ENCODE measurements around the gene SART1. TPM values are rescaled to one million over a fixed set of nuclear protein-coding genes. Genes with fewer than 3 reads are reported as not detected.
"Not testable (repeated sequence)": the region's sequence is repeated elsewhere in the genome, so short reads cannot be mapped to it uniquely, and the experiment has no call there.

The SART1 gene
- polyA plus RNA-seq, 12 donors = 30.3 to 66.7 (median 32.6) TPM; not detected in 1

GRCh38 chr11:66014804-66015453 lies 53.4 kb downstream of the SART1 start:
- no peak for DNase-seq

- no peak for DNase-seq
These were observed 53.9 kb downstream of the SART1 start for GRCh38 chr11:66015454-66015881.

- no peak for DNase-seq
These were observed 54.6 kb downstream of the SART1 start for GRCh38 chr11:66015936-66016792.

GRCh38 chr11:66016793-66017177 lies 55.3 kb downstream of the SART1 start:
- DNase-seq = no peak

- no peak for DNase-seq
These were observed 55.8 kb downstream of the SART1 start for GRCh38 chr11:66017321-66017720.

- DNase-seq = no peak
These were observed 58.7 kb downstream of the SART1 start for GRCh38 chr11:66020212-66020611.

GRCh38 chr11:66020618-66021357 lies 59.3 kb downstream of the SART1 start:
- DNase-seq = no peak

GRCh38 chr11:66022401-66023185 lies 61.1 kb downstream of the SART1 start:
- peak; percentile 61 for DNase-seq

GRCh38 chr11:66023186-66023440 lies 61.6 kb downstream of the SART1 start:
- not testable (repeated sequence) for DNase-seq

GRCh38 chr11:66026017-66026529 lies 64.5 kb downstream of the SART1 start, which contains the start of gene CATSPER1:
CATSPER1 (minus strand) TSS chr11:66026479; CDS start chr11:66026379, 100 bp downstream.
- no peak for DNase-seq

Other genes with a start within 250 kb of the SART1 start
- 10 to 100 TPM in 11 of 12 donors, not detected in 1; 28.8 to 51.0 (median 38.1) TPM for gene KAT5, start 249.5 kb upstream of the SART1 start, polyA plus RNA-seq (ENCODE audit: insufficient read length in 12 of 12)
- 10 to 100 TPM in 11 of 12 donors, not detected in 1; 18.3 to 35.0 (median 22.9) TPM for gene RNASEH2C, start 240.9 kb upstream of the SART1 start, polyA plus RNA-seq (ENCODE audit: insufficient read length in 12 of 12)
- gene AP5B1, start 180.8 kb upstream of the SART1 start, polyA plus RNA-seq (ENCODE audit: insufficient read length in 12 of 12) = 1 to 10 TPM in 11 of 12 donors, not detected in 1; 1.2 to 7.0 (median 1.8) TPM
- 1 to 10 TPM in 3 of 12 donors, under 1 TPM in 4, not detected in 5; 0.07 to 8.2 (median 0.44) TPM for gene OVOL1, start 174.7 kb upstream of the SART1 start, polyA plus RNA-seq (ENCODE audit: insufficient read length in 12 of 12)
- 1 to 10 TPM in 6 of 12 donors, under 1 TPM in 4, not detected in 2; 0.84 to 3.2 (median 1.2) TPM for gene SNX32, start 127.8 kb upstream of the SART1 start, polyA plus RNA-seq (ENCODE audit: insufficient read length in 12 of 12)
- 100 to 1,000 TPM in 11 of 12 donors, not detected in 1; 525 to 708 (median 574) TPM for gene CFL1, start 103.6 kb upstream of the SART1 start, polyA plus RNA-seq (ENCODE audit: insufficient read length in 12 of 12)
- gene MUS81, start 101.3 kb upstream of the SART1 start, polyA plus RNA-seq (ENCODE audit: insufficient read length in 12 of 12) = 10 to 100 TPM in 11 of 12 donors, not detected in 1; 35.4 to 63.0 (median 39.4) TPM
- gene EFEMP2, start 88.9 kb upstream of the SART1 start, polyA plus RNA-seq (ENCODE audit: insufficient read length in 12 of 12) = 100 to 1,000 TPM in 5 of 12 donors, 10 to 100 TPM in 6, not detected in 1; 72.0 to 155 (median 92.2) TPM
- gene CTSW, start 81.9 kb upstream of the SART1 start, polyA plus RNA-seq (ENCODE audit: insufficient read length in 12 of 12) = 1 to 10 TPM in 4 of 12 donors, under 1 TPM in 6, not detected in 2; 0.32 to 5.3 (median 0.78) TPM
- 10 to 100 TPM in 11 of 12 donors, not detected in 1; 51.1 to 68.4 (median 60.3) TPM for gene FIBP, start 73.3 kb upstream of the SART1 start, polyA plus RNA-seq (ENCODE audit: insufficient read length in 12 of 12)
- 10 to 100 TPM in 8 of 12 donors, 1 to 10 TPM in 3, not detected in 1; 9.0 to 38.8 (median 10.5) TPM for gene CCDC85B, start 71.1 kb upstream of the SART1 start, polyA plus RNA-seq (ENCODE audit: insufficient read length in 12 of 12)
- gene FOSL1, start 61.3 kb upstream of the SART1 start, polyA plus RNA-seq (ENCODE audit: insufficient read length in 12 of 12) = 1 to 10 TPM in 1 of 12 donors, under 1 TPM in 8, not detected in 3; 0.15 to 1.0 (median 0.24) TPM
- gene C11orf68, start 42.7 kb upstream of the SART1 start, polyA plus RNA-seq (ENCODE audit: insufficient read length in 12 of 12) = 10 to 100 TPM in 11 of 12 donors, not detected in 1; 26.1 to 37.7 (median 30.8) TPM
- 100 to 1,000 TPM in 1 of 12 donors, 10 to 100 TPM in 10, not detected in 1; 49.0 to 117 (median 65.8) TPM for gene DRAP1, start 42.3 kb upstream of the SART1 start, polyA plus RNA-seq (ENCODE audit: insufficient read length in 12 of 12)
- under 1 TPM in 5 of 12 donors, not detected in 7; 0.10 to 0.21 (median 0.12) TPM for gene TSGA10IP, start 16.3 kb upstream of the SART1 start, polyA plus RNA-seq (ENCODE audit: insufficient read length in 12 of 12)
- gene EIF1AD, start 40.4 kb downstream of the SART1 start, polyA plus RNA-seq (ENCODE audit: insufficient read length in 12 of 12) = 10 to 100 TPM in 11 of 12 donors, not detected in 1; 13.9 to 21.6 (median 20.3) TPM
- 100 to 1,000 TPM in 11 of 12 donors, not detected in 1; 207 to 438 (median 224) TPM for gene BANF1, start 40.8 kb downstream of the SART1 start, polyA plus RNA-seq (ENCODE audit: insufficient read length in 12 of 12)
- 1 to 10 TPM in 1 of 12 donors, under 1 TPM in 2, not detected in 9; 0.66 to 2.2 (median 0.88) TPM for gene CST6, start 50.3 kb downstream of the SART1 start, polyA plus RNA-seq (ENCODE audit: insufficient read length in 12 of 12)
- gene CATSPER1, start 64.7 kb downstream of the SART1 start, polyA plus RNA-seq (ENCODE audit: insufficient read length in 12 of 12) = under 1 TPM in 5 of 12 donors, not detected in 7; 0.08 to 0.57 (median 0.11) TPM
- gene GAL3ST3, start 87.4 kb downstream of the SART1 start, polyA plus RNA-seq (ENCODE audit: insufficient read length in 12 of 12) = 1 to 10 TPM in 1 of 12 donors, under 1 TPM in 8, not detected in 3; 0.24 to 1.1 (median 0.47) TPM
- gene SF3B2, start 90.6 kb downstream of the SART1 start, polyA plus RNA-seq (ENCODE audit: insufficient read length in 12 of 12) = 100 to 1,000 TPM in 11 of 12 donors, not detected in 1; 120 to 210 (median 134) TPM
- gene PACS1, start 108.5 kb downstream of the SART1 start, polyA plus RNA-seq (ENCODE audit: insufficient read length in 12 of 12) = 100 to 1,000 TPM in 1 of 12 donors, 10 to 100 TPM in 11; 29.9 to 128 (median 33.8) TPM